ENCODE measurements around the gene ADAMTS12.

- TF ChIP-seq REST (IDR thresholded peaks at IDR 0.05; ENCODE audit: insufficient read depth in 1 of 2, low read depth in 2 of 2, low read length in 1 of 2), result no peak
- no peak for TF ChIP-seq CTCF (IDR thresholded peaks at IDR 0.05)
Measured at GRCh38 chr5:33891788-33892619, at the start of gene ADAMTS12.
